Endothelial cell of umbilical vein (primary cell): ENCODE measurements around the gene PHF2. TPM values are rescaled to one million over a fixed set of nuclear protein-coding genes. Genes with fewer than 3 reads are reported as not detected.
A peak's percentile ranks its signal among the peaks of the same experiment; 100 is the strongest.

ENCODE experiments used
- Bru-seq: library from RNA; stranded (reverse); fragments of 400-500 nt; gene quantifications from one replicate; lab custom pipeline; 2021; lab: Mats Ljungman, UMichigan
- BruChase-seq, 2 experiments: library from RNA; stranded (reverse); fragments of 400-500 nt; gene quantifications; one replicate each; lab custom pipeline; 2021; lab: Mats Ljungman, UMichigan
- BruUV-seq: library from RNA; stranded (reverse); fragments of 400-500 nt; replicated peaks from 2 replicates; lab custom pipeline; 2021; lab: Mats Ljungman, UMichigan
- CTCF ChIA-PET: fragments of 300-600, 350-600 bp; sonication (Branson Sonifier 250); formaldehyde crosslinking; loops from one replicate; lab custom pipeline; 2021; ENCODE audit warnings: antibody characterized with exemption, inconsistent platforms; lab: Charles Lee
- POLR2A ChIA-PET: fragments of 300-600, 350-600 bp; sonication (Branson Sonifier 250); formaldehyde crosslinking; loops from one replicate; lab custom pipeline; 2021; ENCODE audit warnings: antibody characterized with exemption, inconsistent platforms; lab: Charles Lee
- DNase-seq: peaks from one replicate; pipeline ENCODE4 v3.0.0-alpha.2; 2011; ENCODE audit warnings: low read depth, low spot score
- FAIRE-seq: peaks from 2 replicates; lab custom pipeline; 2011; peaks lifted over from hg19 to GRCh38; lab: Jason Lieb, UNC
- H2AFZ ChIP-seq: 2 replicates; pipeline ENCODE4 v1.6.0; 2012; ENCODE audit warnings: low read depth, low read length, control low read depth, inconsistent platforms
- H3K27ac ChIP-seq: 2 replicates; pipeline ENCODE4 v1.5.1; 2011; ENCODE audit warnings: low read depth, mild to moderate bottlenecking, control low read depth, low read length, moderate library complexity; ENCODE audit not compliant: insufficient read depth
- H3K27me3 ChIP-seq, 2 experiments: 2 replicates each; pipeline versions ENCODE4 v1.6.0 to v1.6.1; 2011; ENCODE audit warnings: low read length in 2 of 2, mixed read lengths in 1 of 2; ENCODE audit not compliant: control insufficient read depth in 2 of 2, insufficient read depth in 2 of 2
- H3K36me3 ChIP-seq, 2 experiments: 2 replicates in 1 of 2; 3 replicates in 1 of 2; pipeline ENCODE4 v1.5.1; 2011; ENCODE audit warnings: low read length in 2 of 2, mild to moderate bottlenecking in 1 of 2, moderate library complexity in 1 of 2; ENCODE audit not compliant: control insufficient read depth in 2 of 2, insufficient read depth in 2 of 2; ENCODE audit errors: extremely low read depth in 1 of 2
- H3K4me1 ChIP-seq: 3 replicates; pipeline ENCODE4 v1.5.1; 2011; ENCODE audit warnings: mild to moderate bottlenecking, low read length; ENCODE audit not compliant: control insufficient read depth, insufficient read depth; ENCODE audit errors: extremely low read depth
- H3K4me2 ChIP-seq: 2 replicates; pipeline ENCODE4 v1.6.1; 2011; ENCODE audit warnings: low read length, control low read depth, mixed read lengths; ENCODE audit not compliant: insufficient read depth
- H3K4me3 ChIP-seq, 3 experiments: fragments of 200-600 bp in 1 of 3; sonication (generic), shearing (Covaris generic) in 1 of 3; replicated peaks in 1 of 3; 2 replicates each; pipeline ENCODE4 v1.5.1; 2011 to 2016; ENCODE audit warnings: control low read depth in 3 of 3, low read length in 3 of 3, mild to moderate bottlenecking in 2 of 3, inconsistent platforms in 1 of 3, low read depth in 1 of 3, moderate library complexity in 1 of 3; ENCODE audit not compliant: insufficient read depth in 1 of 3
- H3K79me2 ChIP-seq: 2 replicates; pipeline ENCODE4 v1.6.0; 2012; ENCODE audit warnings: low read length, inconsistent platforms; ENCODE audit not compliant: control insufficient read depth, insufficient read depth
- H3K9ac ChIP-seq: replicated peaks from 2 replicates; pipeline ENCODE3; 2011; ENCODE audit warnings: low read length, control low read depth; ENCODE audit not compliant: insufficient read depth; ENCODE audit errors: extremely low read depth
- H3K9me1 ChIP-seq: replicated peaks from 3 replicates; pipeline ENCODE4 v1.6.0; 2011; ENCODE audit warnings: mild to moderate bottlenecking, low read length; ENCODE audit not compliant: control insufficient read depth, insufficient read depth; ENCODE audit errors: extremely low read depth
- H3K9me3 ChIP-seq: replicated peaks from 2 replicates; pipeline ENCODE4 v1.5.1; 2012; ENCODE audit warnings: low read length, inconsistent platforms; ENCODE audit not compliant: control insufficient read depth, insufficient read depth
- H4K20me1 ChIP-seq: replicated peaks from 2 replicates; pipeline ENCODE3; 2011; ENCODE audit warnings: mild to moderate bottlenecking, low read length; ENCODE audit not compliant: control insufficient read depth, insufficient read depth; ENCODE audit errors: extremely low read depth
- EZH2 ChIP-seq: IDR thresholded peaks from 2 replicates; pipeline ENCODE4 v1.6.1; 2012; ENCODE audit warnings: borderline replicate concordance, low read depth, mild to moderate bottlenecking, moderate library complexity, low read length, inconsistent platforms; ENCODE audit not compliant: severe bottlenecking
- FOS ChIP-seq: IDR thresholded peaks from 2 replicates; pipeline ENCODE4 v1.6.1; 2011; ENCODE audit warnings: mild to moderate bottlenecking, low read length, moderate library complexity, borderline replicate concordance; ENCODE audit not compliant: insufficient read depth
- JUN ChIP-seq: IDR thresholded peaks from 2 replicates; pipeline ENCODE4 v1.6.1; 2011; ENCODE audit warnings: borderline replicate concordance, low read depth; ENCODE audit not compliant: insufficient read length, insufficient read depth
- POLR2A ChIP-seq: IDR thresholded peaks from 2 replicates; pipeline ENCODE4 v1.6.1; 2012; ENCODE audit warnings: low read depth, mild to moderate bottlenecking, control low read depth, low read length
- POLR2AphosphoS5 ChIP-seq: IDR thresholded peaks from 2 replicates; pipeline ENCODE4 v1.6.1; 2012; ENCODE audit warnings: low read depth, mild to moderate bottlenecking, control low read depth, low read length, moderate library complexity; ENCODE audit not compliant: insufficient read depth
- dilution Hi-C: fragments of 300-500 bp; cut with MboI; formaldehyde crosslinking; loops from one replicate; pipeline ENCODE4 v1.15.0; 2019; ENCODE audit warnings: low sequenced_read_pairs; ENCODE audit not compliant: extremely low pct_ligation_motif_present
- intact Hi-C: fragments of 100-400 bp; cut with micrococcal nuclease; formaldehyde crosslinking; loops from one replicate; pipeline ENCODE4 v1.10.0; 2022
- long read RNA-seq: library from polyadenylated mRNA; stranded (forward); transcript quantifications from one replicate; pipeline ENCODE4 v2.0.0, GENCODE V29; 2021
- polyA minus RNA-seq, 3 experiments: library from RNA; depleted of rRNA, polyadenylated mRNA; stranded (reverse); fragments of >200 nt; gene quantifications; 1 replicate in 1 of 3; 2 replicates in 2 of 3; pipeline ENCODE4 v1.2.3, GENCODE V29; 2011
- polyA plus RNA-seq, 4 experiments: library from polyadenylated mRNA; depleted of rRNA in 3 of 4; stranded (reverse) in 3 of 4; unstranded in 1 of 4; fragments of >200 nt; gene quantifications; 2 replicates each; pipeline versions ENCODE4 v1.2.1 to v1.2.3, GENCODE V29; 2011 to 2012; ENCODE audit warnings: missing spikeins in 1 of 4
- total RNA-seq: library from RNA; stranded (reverse); gene quantifications from 2 replicates; pipeline ENCODE4 v1.2.3, GENCODE V29; 2021
- TF ChIP-seq, protein P1 (sequence below), 2 donors: IDR thresholded peaks; 1 replicate in 1 of 2; 2 replicates in 1 of 2; pipeline ENCODE4 v1.5.1; 2011; ENCODE audit warnings: low read length in 2 of 2, mild to moderate bottlenecking in 2 of 2, moderate library complexity in 2 of 2, control low read depth in 1 of 2, inconsistent platforms in 1 of 2, low read depth in 1 of 2; ENCODE audit not compliant: insufficient read depth in 1 of 2; ENCODE audit errors: extremely low read depth in 1 of 2
- TF ChIP-seq, protein P2 (sequence below): IDR thresholded peaks from 2 replicates; pipeline ENCODE4 v1.6.1; 2011; ENCODE audit not compliant: insufficient read depth, insufficient read length

The PHF2 gene
- 21.5 and 22.5 TPM in 2 replicates for total RNA-seq
- polyA plus RNA-seq, result 8.8 and 9.8 TPM in 2 replicates
- polyA plus RNA-seq (2011; cell fraction: cytosol; rRNA removed), result 10.0 and 11.0 TPM in 2 replicates
- 19.3 and 19.7 TPM in 2 replicates for polyA plus RNA-seq (2011; cell fraction: nucleus; rRNA removed)
- polyA plus RNA-seq (2012), result 11.5 and 13.3 TPM in 2 replicates
- 9.1 and 9.7 TPM in 2 replicates for polyA minus RNA-seq
- polyA minus RNA-seq (2011; cell fraction: cytosol; rRNA and poly(A)+ RNA removed), result 3.9 TPM
- 6.7 and 8.4 TPM in 2 replicates for polyA minus RNA-seq (2011; cell fraction: nucleus; rRNA and poly(A)+ RNA removed)
- percentile 58 among the genes with signal in this experiment for Bru-seq, nascent RNA
- percentile 78 among the genes with signal in this experiment for BruChase-seq, experiment 1, labeled RNA remaining after a 6-hour chase
- percentile 68 among the genes with signal in this experiment for BruChase-seq, experiment 2, labeled RNA remaining after a 2-hour chase
- long read RNA-seq, partial matches to known transcripts, result 9 of 14 reads
- long read RNA-seq, other reads (novel, unspliced or antisense), result 5 of 14 reads

DNA sequence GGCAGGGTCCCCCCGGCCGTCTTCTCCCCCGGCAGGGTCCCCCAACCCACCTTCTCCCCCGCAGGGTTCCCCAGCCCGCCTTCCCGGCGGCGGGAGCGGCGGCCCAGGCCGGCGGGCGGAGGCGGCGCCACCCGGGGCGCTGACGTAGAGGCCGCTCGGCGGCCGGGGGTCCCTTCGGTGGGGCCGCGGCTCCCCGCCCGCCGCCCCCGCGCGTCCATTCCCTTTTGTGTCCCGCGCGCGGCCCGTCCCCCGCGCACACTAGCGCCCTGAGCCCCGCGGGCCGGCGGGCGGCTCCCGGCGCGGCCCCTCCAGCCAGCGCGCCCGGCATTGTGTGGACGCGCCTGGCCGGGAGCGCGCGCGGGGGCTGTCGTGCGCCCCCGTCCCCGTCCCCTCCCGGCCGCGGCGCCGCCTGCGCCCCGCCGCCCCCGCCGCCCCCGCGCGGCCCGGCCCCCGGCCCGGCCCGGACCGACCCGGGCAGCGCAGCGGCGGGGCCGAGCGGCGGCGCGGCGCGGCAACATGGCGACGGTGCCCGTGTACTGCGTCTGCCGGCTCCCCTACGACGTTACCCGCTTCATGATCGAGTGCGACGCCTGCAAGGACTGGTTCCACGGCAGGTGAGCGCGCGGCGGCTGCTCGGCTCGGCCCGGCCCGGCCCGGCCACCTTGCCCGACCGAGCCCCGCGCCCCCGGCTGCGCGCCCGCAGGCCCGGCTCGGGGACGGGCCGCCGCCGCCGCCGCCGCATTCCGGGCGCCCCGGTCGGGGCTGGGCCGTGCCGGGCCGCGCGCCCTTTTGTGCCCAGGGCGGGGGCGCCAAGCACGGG lies at the start of gene PHF2:
PHF2 (plus strand) TSS at position 327 of the 820 bp plus-strand sequence; CDS start at position 517, 190 bp downstream.
- Histone ChIP-seq H3K79me2 (peaks cover 25% of the 10 kb centered on the region), H3K4me3 (peak within 1 kb of the TSS; percentile 67 to 83 (median 70)), H3K27ac (peak within 1 kb of the TSS; percentile 22), H3K4me2 (peak within 1 kb of the TSS; percentile 88), H3K9me3 (no peaks in the 10 kb centered on the region), H3K4me1 (peaks cover 7% of the 10 kb centered on the region), H3K9me1 (no peaks in the 10 kb centered on the region), H4K20me1 (no peaks in the 10 kb centered on the region), H3K9ac (peak within 1 kb of the TSS; percentile 64), H3K36me3 (no peaks in the 10 kb centered on the region), H2AFZ (peak within 1 kb of the TSS; percentile 51), H3K27me3 (no peaks in the 10 kb centered on the region)
- FAIRE-seq (no peak), DNase-seq (no peak)
- POLR2A ChIA-PET, result interaction anchor here (1.5 kb wide), 1 partner anchor 10 kb away, joined by 7 read pairs; no protein-coding TSS in a partner anchor
- TF ChIP-seq POLR2AphosphoS5, result no peak
- TF ChIP-seq JUN, result no peak
- TF ChIP-seq POLR2A, result no peak
- no peak for TF ChIP-seq FOS
- no peak for TF ChIP-seq EZH2
- TF ChIP-seq, protein P1, sequence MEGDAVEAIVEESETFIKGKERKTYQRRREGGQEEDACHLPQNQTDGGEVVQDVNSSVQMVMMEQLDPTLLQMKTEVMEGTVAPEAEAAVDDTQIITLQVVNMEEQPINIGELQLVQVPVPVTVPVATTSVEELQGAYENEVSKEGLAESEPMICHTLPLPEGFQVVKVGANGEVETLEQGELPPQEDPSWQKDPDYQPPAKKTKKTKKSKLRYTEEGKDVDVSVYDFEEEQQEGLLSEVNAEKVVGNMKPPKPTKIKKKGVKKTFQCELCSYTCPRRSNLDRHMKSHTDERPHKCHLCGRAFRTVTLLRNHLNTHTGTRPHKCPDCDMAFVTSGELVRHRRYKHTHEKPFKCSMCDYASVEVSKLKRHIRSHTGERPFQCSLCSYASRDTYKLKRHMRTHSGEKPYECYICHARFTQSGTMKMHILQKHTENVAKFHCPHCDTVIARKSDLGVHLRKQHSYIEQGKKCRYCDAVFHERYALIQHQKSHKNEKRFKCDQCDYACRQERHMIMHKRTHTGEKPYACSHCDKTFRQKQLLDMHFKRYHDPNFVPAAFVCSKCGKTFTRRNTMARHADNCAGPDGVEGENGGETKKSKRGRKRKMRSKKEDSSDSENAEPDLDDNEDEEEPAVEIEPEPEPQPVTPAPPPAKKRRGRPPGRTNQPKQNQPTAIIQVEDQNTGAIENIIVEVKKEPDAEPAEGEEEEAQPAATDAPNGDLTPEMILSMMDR (IDR thresholded peaks at IDR 0.05; ENCODE audit: extremely low read depth in 1 of 2, insufficient read depth in 1 of 2, low read depth in 1 of 2, low read length in 2 of 2), result no peak
- TF ChIP-seq, protein P2, sequence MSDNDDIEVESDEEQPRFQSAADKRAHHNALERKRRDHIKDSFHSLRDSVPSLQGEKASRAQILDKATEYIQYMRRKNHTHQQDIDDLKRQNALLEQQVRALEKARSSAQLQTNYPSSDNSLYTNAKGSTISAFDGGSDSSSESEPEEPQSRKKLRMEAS, result no peak
- no TSS peak for BruUV-seq
- dilution Hi-C loops (no loop called here), intact Hi-C loops (no loop called here)
- CTCF ChIA-PET, result interaction anchor here (2.4 to 3.2 kb wide), 2 partner anchors 10 kb away, joined by 22 to 25 read pairs; no protein-coding TSS in a partner anchor
